ENCODE results near the gene ARHGEF10L.

Gene ARHGEF10L

DNA sequence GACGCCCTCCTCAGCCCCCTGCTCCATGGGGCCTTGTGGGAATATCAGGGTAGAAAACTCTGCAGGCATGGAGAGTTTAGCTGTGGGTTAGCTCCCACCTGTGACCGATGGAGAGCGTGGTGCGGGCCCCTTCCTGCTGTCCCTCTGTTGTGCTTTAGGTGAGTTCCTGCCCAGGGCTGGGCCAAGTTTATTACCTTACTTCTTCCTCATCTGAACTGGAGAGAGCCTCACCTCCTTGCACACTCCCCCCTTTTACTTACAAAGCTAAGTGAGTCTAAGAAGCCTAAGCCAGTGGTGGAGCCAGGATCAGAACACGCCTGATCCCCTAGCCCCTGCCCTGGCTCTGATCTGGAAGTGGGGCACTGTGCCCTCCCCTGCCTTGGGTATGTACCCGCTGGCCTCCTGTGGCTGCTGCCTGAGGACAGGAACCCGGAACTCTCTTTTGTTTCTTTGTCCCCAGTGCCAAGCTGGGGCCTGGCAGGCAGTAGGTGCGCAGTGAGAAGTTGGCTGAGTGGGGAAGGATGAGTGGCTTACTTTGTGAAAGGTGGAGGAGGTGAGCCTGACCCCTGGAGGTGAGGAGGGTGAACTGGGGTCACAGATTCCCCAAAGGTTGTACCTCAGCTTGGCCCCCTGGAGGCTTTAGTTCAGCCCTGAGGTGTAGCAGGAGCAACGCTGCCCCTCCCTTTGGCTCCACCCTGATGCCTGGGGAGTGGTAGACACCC, 32.9 kb downstream of the ARHGEF10L start:
- no peak for DNase-seq (ENCODE audit: low read depth in 1 of 2, low spot score in 1 of 2)
- Histone ChIP-seq H3K27me3 (ENCODE audit: insufficient read depth, poor library complexity, severe bottlenecking) (no peaks in the 10 kb centered on the region), H3K4me3 (replicated peaks; ENCODE audit: insufficient read depth, low read length) (no peak overlapping the region), H3K27ac (replicated peaks) (no peak overlapping the region)
- no peak for TF ChIP-seq POLR2AphosphoS5 (IDR thresholded peaks at IDR 0.05; ENCODE audit: low read depth)
- no peak for TF ChIP-seq SPI1 (IDR thresholded peaks at IDR 0.05; ENCODE audit: borderline replicate concordance, low read depth)
- no peak for TF ChIP-seq GABPA (IDR thresholded peaks at IDR 0.05; ENCODE audit: low read depth)
- TF ChIP-seq, protein P1, sequence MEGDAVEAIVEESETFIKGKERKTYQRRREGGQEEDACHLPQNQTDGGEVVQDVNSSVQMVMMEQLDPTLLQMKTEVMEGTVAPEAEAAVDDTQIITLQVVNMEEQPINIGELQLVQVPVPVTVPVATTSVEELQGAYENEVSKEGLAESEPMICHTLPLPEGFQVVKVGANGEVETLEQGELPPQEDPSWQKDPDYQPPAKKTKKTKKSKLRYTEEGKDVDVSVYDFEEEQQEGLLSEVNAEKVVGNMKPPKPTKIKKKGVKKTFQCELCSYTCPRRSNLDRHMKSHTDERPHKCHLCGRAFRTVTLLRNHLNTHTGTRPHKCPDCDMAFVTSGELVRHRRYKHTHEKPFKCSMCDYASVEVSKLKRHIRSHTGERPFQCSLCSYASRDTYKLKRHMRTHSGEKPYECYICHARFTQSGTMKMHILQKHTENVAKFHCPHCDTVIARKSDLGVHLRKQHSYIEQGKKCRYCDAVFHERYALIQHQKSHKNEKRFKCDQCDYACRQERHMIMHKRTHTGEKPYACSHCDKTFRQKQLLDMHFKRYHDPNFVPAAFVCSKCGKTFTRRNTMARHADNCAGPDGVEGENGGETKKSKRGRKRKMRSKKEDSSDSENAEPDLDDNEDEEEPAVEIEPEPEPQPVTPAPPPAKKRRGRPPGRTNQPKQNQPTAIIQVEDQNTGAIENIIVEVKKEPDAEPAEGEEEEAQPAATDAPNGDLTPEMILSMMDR (IDR thresholded peaks at IDR 0.05; ENCODE audit: insufficient read depth, low read length), result no peak
- TF ChIP-seq, protein P2, sequence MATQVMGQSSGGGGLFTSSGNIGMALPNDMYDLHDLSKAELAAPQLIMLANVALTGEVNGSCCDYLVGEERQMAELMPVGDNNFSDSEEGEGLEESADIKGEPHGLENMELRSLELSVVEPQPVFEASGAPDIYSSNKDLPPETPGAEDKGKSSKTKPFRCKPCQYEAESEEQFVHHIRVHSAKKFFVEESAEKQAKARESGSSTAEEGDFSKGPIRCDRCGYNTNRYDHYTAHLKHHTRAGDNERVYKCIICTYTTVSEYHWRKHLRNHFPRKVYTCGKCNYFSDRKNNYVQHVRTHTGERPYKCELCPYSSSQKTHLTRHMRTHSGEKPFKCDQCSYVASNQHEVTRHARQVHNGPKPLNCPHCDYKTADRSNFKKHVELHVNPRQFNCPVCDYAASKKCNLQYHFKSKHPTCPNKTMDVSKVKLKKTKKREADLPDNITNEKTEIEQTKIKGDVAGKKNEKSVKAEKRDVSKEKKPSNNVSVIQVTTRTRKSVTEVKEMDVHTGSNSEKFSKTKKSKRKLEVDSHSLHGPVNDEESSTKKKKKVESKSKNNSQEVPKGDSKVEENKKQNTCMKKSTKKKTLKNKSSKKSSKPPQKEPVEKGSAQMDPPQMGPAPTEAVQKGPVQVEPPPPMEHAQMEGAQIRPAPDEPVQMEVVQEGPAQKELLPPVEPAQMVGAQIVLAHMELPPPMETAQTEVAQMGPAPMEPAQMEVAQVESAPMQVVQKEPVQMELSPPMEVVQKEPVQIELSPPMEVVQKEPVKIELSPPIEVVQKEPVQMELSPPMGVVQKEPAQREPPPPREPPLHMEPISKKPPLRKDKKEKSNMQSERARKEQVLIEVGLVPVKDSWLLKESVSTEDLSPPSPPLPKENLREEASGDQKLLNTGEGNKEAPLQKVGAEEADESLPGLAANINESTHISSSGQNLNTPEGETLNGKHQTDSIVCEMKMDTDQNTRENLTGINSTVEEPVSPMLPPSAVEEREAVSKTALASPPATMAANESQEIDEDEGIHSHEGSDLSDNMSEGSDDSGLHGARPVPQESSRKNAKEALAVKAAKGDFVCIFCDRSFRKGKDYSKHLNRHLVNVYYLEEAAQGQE (IDR thresholded peaks at IDR 0.05; ENCODE audit: insufficient replicate concordance, low read depth), result no peak

GRCh38 chr1:17573518-17574041, 34.1 kb downstream of the ARHGEF10L start:
- DNase-seq (ENCODE audit: low read depth in 1 of 2, low spot score in 1 of 2), result no peak
- no peak for TF ChIP-seq POLR2AphosphoS5 (IDR thresholded peaks at IDR 0.05; ENCODE audit: low read depth)
- TF ChIP-seq SPI1 (IDR thresholded peaks at IDR 0.05; ENCODE audit: borderline replicate concordance, low read depth), result no peak
- TF ChIP-seq, protein P2 (IDR thresholded peaks at IDR 0.05; ENCODE audit: insufficient replicate concordance, low read depth), result no peak
- no peak for TF ChIP-seq GABPA (IDR thresholded peaks at IDR 0.05; ENCODE audit: low read depth)
- TF ChIP-seq, protein P1 (IDR thresholded peaks at IDR 0.05; ENCODE audit: insufficient read depth, low read length), result no peak
- Histone ChIP-seq H3K4me3 (replicated peaks; ENCODE audit: insufficient read depth, low read length) (no peak overlapping the region), H3K27ac (replicated peaks) (no peak overlapping the region), H3K27me3 (ENCODE audit: insufficient read depth, poor library complexity, severe bottlenecking) (no peaks in the 10 kb centered on the region)

GRCh38 chr1:17574516-17574915, 35.0 kb downstream of the ARHGEF10L start:
- no peaks in the 10 kb centered on the region for H3K27me3 ChIP-seq (ENCODE audit: insufficient read depth, poor library complexity, severe bottlenecking)
- DNase-seq (ENCODE audit: low read depth in 1 of 2, low spot score in 1 of 2), result no peak
- H3K4me3 ChIP-seq (replicated peaks; ENCODE audit: insufficient read depth, low read length), result no peak overlapping the region
- TF ChIP-seq, protein P2 (IDR thresholded peaks at IDR 0.05; ENCODE audit: insufficient replicate concordance, low read depth), result no peak
- no peak for TF ChIP-seq SPI1 (IDR thresholded peaks at IDR 0.05; ENCODE audit: borderline replicate concordance, low read depth)
- H3K27ac ChIP-seq (replicated peaks), result no peak overlapping the region
